Keratinocyte (primary cell): ENCODE measurements around the gene SMR3A. TPM values are rescaled to one million over a fixed set of nuclear protein-coding genes. Genes with fewer than 3 reads are reported as not detected.

Experiments
- DNase-seq: peaks from one replicate; pipeline ENCODE4 v3.0.0-alpha.2; 2011; ENCODE audit warnings: low read depth, missing footprints, low spot score
- FAIRE-seq: peaks from 2 replicates; lab custom pipeline; 2011; peaks lifted over from hg19 to GRCh38; lab: Jason Lieb, UNC
- H2AFZ ChIP-seq: 2 replicates; pipeline ENCODE4 v1.6.0; 2012; ENCODE audit warnings: low read length, control low read depth, inconsistent platforms; ENCODE audit not compliant: control insufficient read depth
- H3K27ac ChIP-seq: 2 replicates; pipeline ENCODE4 v1.5.1; 2011; ENCODE audit warnings: low read length; ENCODE audit not compliant: control insufficient read depth, insufficient read depth
- H3K27me3 ChIP-seq: 3 replicates; pipeline ENCODE4 v1.6.0; 2011; ENCODE audit warnings: low read length; ENCODE audit not compliant: control insufficient read depth, insufficient read depth; ENCODE audit errors: extremely low read depth
- H3K36me3 ChIP-seq, 2 experiments: 2 replicates in 1 of 2; 3 replicates in 1 of 2; pipeline ENCODE4 v1.5.1; 2011; ENCODE audit warnings: low read length in 2 of 2, mild to moderate bottlenecking in 1 of 2; ENCODE audit not compliant: control insufficient read depth in 2 of 2, insufficient read depth in 2 of 2; ENCODE audit errors: extremely low read depth in 1 of 2
- H3K4me1 ChIP-seq: 3 replicates; pipeline ENCODE4 v1.5.1; 2011; ENCODE audit warnings: low read length; ENCODE audit not compliant: control insufficient read depth, insufficient read depth; ENCODE audit errors: extremely low read depth
- H3K4me2 ChIP-seq: 3 replicates; pipeline ENCODE4 v1.6.0; 2011; ENCODE audit warnings: low read depth, low read length; ENCODE audit not compliant: control insufficient read depth, insufficient read depth; ENCODE audit errors: extremely low read depth
- H3K4me3 ChIP-seq, 3 experiments: fragments of 200-600 bp in 1 of 3; sonication (generic) in 1 of 3; 2 replicates in 2 of 3; 3 replicates in 1 of 3; pipeline ENCODE4 v1.5.1; 2011 to 2016; ENCODE audit warnings: low read length in 3 of 3, mild to moderate bottlenecking in 3 of 3, control low read depth in 2 of 3, inconsistent platforms in 1 of 3, low read depth in 1 of 3, mixed read lengths in 1 of 3, mixed run types in 1 of 3, moderate library complexity in 1 of 3; ENCODE audit not compliant: control insufficient read depth in 2 of 3, insufficient read depth in 2 of 3; ENCODE audit errors: extremely low read depth in 1 of 3
- H3K79me2 ChIP-seq: 2 replicates; pipeline ENCODE4 v1.6.0; 2012; ENCODE audit warnings: low read length; ENCODE audit not compliant: control insufficient read depth, insufficient read depth
- H3K9ac ChIP-seq: 3 replicates; pipeline ENCODE4 v1.6.0; 2011; ENCODE audit warnings: low read length; ENCODE audit not compliant: control insufficient read depth, insufficient read depth; ENCODE audit errors: extremely low read depth
- H3K9me1 ChIP-seq: 3 replicates; pipeline ENCODE4 v1.6.0; 2011; ENCODE audit warnings: low read length; ENCODE audit not compliant: control insufficient read depth, insufficient read depth; ENCODE audit errors: extremely low read depth
- H3K9me3 ChIP-seq: 2 replicates; pipeline ENCODE4 v1.5.1; 2012; ENCODE audit warnings: low read depth, low read length; ENCODE audit not compliant: control insufficient read depth
- H4K20me1 ChIP-seq: 3 replicates; pipeline ENCODE4 v1.6.0; 2011; ENCODE audit warnings: low read length; ENCODE audit not compliant: control insufficient read depth, insufficient read depth; ENCODE audit errors: extremely low read depth
- EZH2 ChIP-seq: IDR thresholded peaks from one replicate; pipeline ENCODE4 v1.6.1; 2012; ENCODE audit warnings: inconsistent platforms, mild to moderate bottlenecking, low read length, moderate library complexity
- dilution Hi-C: fragments of 300-500 bp; cut with MboI; formaldehyde crosslinking; loops from one replicate; pipeline ENCODE4 v1.7.0; 2020; ENCODE audit warnings: low sequenced_read_pairs; ENCODE audit not compliant: extremely low pct_ligation_motif_present
- polyA minus RNA-seq, 3 experiments: library from RNA; depleted of rRNA, polyadenylated mRNA; stranded (reverse); fragments of >200 nt; gene quantifications; 1 replicate in 1 of 3; 2 replicates in 1 of 3; 3 replicates in 1 of 3; pipeline ENCODE4 v1.2.3, GENCODE V29; 2011
- polyA plus RNA-seq, 5 experiments: library from polyadenylated mRNA; depleted of rRNA in 3 of 5; stranded (reverse) in 3 of 5; stranded (forward) in 1 of 5; unstranded in 1 of 5; fragments of >200 nt; gene quantifications; 1 replicate in 1 of 5; 2 replicates in 3 of 5; 3 replicates in 1 of 5; pipeline versions ENCODE4 v1.2.1 to v1.2.3, GENCODE V29; 2011 to 2012; ENCODE audit warnings: missing spikeins in 2 of 5, low read depth in 1 of 5, low replicate concordance in 1 of 5
- TF ChIP-seq, protein P1 (sequence below), 3 experiments: IDR thresholded peaks in 1 of 3; conservative IDR thresholded peaks in 1 of 3; optimal IDR thresholded peaks in 1 of 3; 2 replicates in 2 of 3; 3 replicates in 1 of 3; pipeline versions ENCODE3 to v1.5.1; 2011; ENCODE audit warnings: low read length in 3 of 3, mild to moderate bottlenecking in 3 of 3, moderate library complexity in 2 of 3, control low read depth in 1 of 3, inconsistent platforms in 1 of 3; ENCODE audit not compliant: insufficient read depth in 2 of 3; ENCODE audit errors: extremely low read depth in 1 of 3

SMR3A gene
- not detected in 3 replicates for polyA plus RNA-seq
- not detected for polyA plus RNA-seq (2011; ENCODE audit: low read depth)
- polyA plus RNA-seq (2011; cell fraction: cytosol; rRNA removed): not detected in 2 replicates
- polyA plus RNA-seq (2011; cell fraction: nucleus; rRNA removed): not detected in 2 replicates
- polyA plus RNA-seq (2012; ENCODE audit: low replicate concordance): not detected in 2 replicates
- polyA minus RNA-seq: not detected in 3 replicates
- polyA minus RNA-seq (2011; cell fraction: cytosol; rRNA and poly(A)+ RNA removed): not detected
- not detected in 2 replicates for polyA minus RNA-seq (2011; cell fraction: nucleus; rRNA and poly(A)+ RNA removed)

DNA sequence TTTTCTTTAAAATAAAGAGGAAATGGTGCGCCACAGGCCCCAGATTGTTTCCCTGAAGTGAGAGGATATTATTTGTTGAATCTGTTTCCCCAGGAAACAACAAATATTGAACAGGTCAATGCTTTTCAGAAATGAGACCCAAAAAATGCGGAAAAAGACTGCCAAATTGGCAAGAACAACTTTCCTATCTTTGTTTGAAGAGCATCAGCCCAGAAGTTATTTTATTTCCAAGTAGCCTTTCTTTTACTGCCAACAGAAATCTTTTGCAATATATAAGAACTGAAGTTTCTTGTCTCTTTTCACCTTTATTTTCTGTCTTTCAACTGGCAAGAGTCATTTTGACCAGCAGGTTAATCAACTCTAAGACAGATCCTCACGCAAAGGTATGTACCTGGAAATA, at the start of gene SMR3A:
TSS of gene SMR3A (plus strand) at position 301 of the 400 bp plus-strand sequence. CDS start 1,356 bp downstream, outside the sequence.
- Histone ChIP-seq H3K27ac (no peak within 1 kb of the TSS), H3K9me1 (no peaks in the 10 kb centered on the region), H4K20me1 (no peaks in the 10 kb centered on the region), H3K4me3 (no peak within 1 kb of the TSS), H3K9me3 (no peaks in the 10 kb centered on the region), H2AFZ (no peak within 1 kb of the TSS), H3K79me2 (no peaks in the 10 kb centered on the region), H3K27me3 (no peaks in the 10 kb centered on the region), H3K4me2 (no peak within 1 kb of the TSS), H3K36me3 (no peaks in the 10 kb centered on the region), H3K9ac (no peak within 1 kb of the TSS), H3K4me1 (no peaks in the 10 kb centered on the region)
- no peak for FAIRE-seq
- no peak for DNase-seq
- TF ChIP-seq, protein P1, sequence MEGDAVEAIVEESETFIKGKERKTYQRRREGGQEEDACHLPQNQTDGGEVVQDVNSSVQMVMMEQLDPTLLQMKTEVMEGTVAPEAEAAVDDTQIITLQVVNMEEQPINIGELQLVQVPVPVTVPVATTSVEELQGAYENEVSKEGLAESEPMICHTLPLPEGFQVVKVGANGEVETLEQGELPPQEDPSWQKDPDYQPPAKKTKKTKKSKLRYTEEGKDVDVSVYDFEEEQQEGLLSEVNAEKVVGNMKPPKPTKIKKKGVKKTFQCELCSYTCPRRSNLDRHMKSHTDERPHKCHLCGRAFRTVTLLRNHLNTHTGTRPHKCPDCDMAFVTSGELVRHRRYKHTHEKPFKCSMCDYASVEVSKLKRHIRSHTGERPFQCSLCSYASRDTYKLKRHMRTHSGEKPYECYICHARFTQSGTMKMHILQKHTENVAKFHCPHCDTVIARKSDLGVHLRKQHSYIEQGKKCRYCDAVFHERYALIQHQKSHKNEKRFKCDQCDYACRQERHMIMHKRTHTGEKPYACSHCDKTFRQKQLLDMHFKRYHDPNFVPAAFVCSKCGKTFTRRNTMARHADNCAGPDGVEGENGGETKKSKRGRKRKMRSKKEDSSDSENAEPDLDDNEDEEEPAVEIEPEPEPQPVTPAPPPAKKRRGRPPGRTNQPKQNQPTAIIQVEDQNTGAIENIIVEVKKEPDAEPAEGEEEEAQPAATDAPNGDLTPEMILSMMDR (optimal IDR thresholded peaks at IDR 0.05 in 1 of 3, IDR thresholded peaks at IDR 0.05 in 1 of 3, conservative IDR thresholded peaks at IDR 0.05 in 1 of 3; ENCODE audit: extremely low read depth in 1 of 3, insufficient read depth in 2 of 3, low read length in 3 of 3): no peak
- TF ChIP-seq EZH2: no peak
- dilution Hi-C loops: no loop called here

DNA sequence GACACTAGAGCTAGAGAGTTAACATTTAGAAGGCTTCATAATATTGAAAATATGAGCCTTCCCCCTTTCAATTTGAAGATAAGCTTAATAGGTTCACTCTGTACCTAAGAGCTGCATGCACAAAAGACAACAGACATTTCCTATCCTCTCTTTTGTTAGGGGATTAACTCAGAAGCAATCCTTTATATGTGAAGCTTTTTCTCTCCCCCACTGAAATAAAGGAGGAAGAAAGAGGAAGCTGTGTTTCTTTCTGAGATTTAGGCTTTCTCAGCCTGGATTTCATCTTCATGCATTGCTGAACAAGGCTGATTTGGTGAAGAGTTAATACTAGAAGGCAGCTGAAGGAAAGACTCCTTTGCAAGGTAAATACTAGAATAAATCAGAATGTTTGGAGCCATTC, 46.8 kb upstream of the SMR3A start:
- TF ChIP-seq, protein P1 (optimal IDR thresholded peaks at IDR 0.05 in 1 of 3, IDR thresholded peaks at IDR 0.05 in 1 of 3, conservative IDR thresholded peaks at IDR 0.05 in 1 of 3; ENCODE audit: extremely low read depth in 1 of 3, insufficient read depth in 2 of 3, low read length in 3 of 3): no peak
- no peak for TF ChIP-seq EZH2
- no peaks in the 10 kb centered on the region for H3K4me1 ChIP-seq
- H3K27me3 ChIP-seq: no peaks in the 10 kb centered on the region
- no peak for FAIRE-seq
- H3K4me2 ChIP-seq: no peak overlapping the region
- no peaks in the 10 kb centered on the region for H4K20me1 ChIP-seq
- H3K4me3 ChIP-seq: no peak overlapping the region
- H3K9ac ChIP-seq: no peak overlapping the region
- dilution Hi-C loops: no loop called here
- H3K9me3 ChIP-seq: no peaks in the 10 kb centered on the region
- no peak overlapping the region for H2AFZ ChIP-seq
- no peaks in the 10 kb centered on the region for H3K9me1 ChIP-seq
- DNase-seq: no peak
- H3K27ac ChIP-seq: no peak overlapping the region
- no peaks in the 10 kb centered on the region for H3K36me3 ChIP-seq
- no peaks in the 10 kb centered on the region for H3K79me2 ChIP-seq
